Measurements from ENCODE around the gene TEX26. TPM values are rescaled to one million over a fixed set of nuclear protein-coding genes. Genes with fewer than 3 reads are reported as not detected.

Gene TEX26
- polyA plus RNA-seq, 3 donors, result not detected

DNA sequence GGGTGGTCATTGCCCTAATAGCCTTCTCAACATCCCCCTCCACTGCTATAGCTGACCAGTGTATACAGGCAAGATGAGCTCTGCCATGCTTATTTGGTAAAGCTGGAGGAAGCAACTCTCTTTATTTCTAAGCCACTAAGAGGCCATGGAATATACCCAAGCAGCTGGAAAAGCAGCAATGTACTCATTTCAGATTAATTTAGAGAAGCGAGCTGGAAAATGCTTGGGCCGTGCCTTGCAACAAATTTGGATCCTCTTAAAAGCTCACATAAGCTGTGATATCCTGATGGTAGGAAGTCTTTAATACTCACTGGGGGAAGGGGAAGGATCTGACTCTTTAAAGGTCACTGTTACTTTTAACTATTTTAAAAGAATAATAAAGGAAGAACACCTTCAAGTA lies 77.8 kb downstream of the TEX26 start:
- H3K4me1 ChIP-seq (ENCODE audit: control insufficient read depth in 1 of 2, insufficient read depth in 2 of 2, low read length in 2 of 2), result no peaks in the 10 kb centered on the region
- no peak overlapping the region for H3K9ac ChIP-seq (ENCODE audit: insufficient read depth, low read length, poor library complexity, severe bottlenecking)
- 100% methylated on average over 1 of the region's 2 CpGs for WGBS (ENCODE audit: insufficient coverage)
- TF ChIP-seq, protein P1, sequence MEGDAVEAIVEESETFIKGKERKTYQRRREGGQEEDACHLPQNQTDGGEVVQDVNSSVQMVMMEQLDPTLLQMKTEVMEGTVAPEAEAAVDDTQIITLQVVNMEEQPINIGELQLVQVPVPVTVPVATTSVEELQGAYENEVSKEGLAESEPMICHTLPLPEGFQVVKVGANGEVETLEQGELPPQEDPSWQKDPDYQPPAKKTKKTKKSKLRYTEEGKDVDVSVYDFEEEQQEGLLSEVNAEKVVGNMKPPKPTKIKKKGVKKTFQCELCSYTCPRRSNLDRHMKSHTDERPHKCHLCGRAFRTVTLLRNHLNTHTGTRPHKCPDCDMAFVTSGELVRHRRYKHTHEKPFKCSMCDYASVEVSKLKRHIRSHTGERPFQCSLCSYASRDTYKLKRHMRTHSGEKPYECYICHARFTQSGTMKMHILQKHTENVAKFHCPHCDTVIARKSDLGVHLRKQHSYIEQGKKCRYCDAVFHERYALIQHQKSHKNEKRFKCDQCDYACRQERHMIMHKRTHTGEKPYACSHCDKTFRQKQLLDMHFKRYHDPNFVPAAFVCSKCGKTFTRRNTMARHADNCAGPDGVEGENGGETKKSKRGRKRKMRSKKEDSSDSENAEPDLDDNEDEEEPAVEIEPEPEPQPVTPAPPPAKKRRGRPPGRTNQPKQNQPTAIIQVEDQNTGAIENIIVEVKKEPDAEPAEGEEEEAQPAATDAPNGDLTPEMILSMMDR (IDR thresholded peaks at IDR 0.05), result no peak
- H3K9me3 ChIP-seq (replicated peaks in 1 of 2; ENCODE audit: control insufficient read depth in 1 of 2, insufficient read depth in 1 of 2, low read length in 2 of 2), result no peaks in the 10 kb centered on the region
- Mint-ChIP-seq H3K4me1 (peaks cover 14% of the 10 kb centered on the region), H3K9me3 (no peaks in the 10 kb centered on the region), H3K36me3 (no peaks in the 10 kb centered on the region), H3K27ac (no peak overlapping the region), H3K4me3 (no peak overlapping the region), H3K27me3 (ENCODE audit: low read depth in 3 of 3) (peaks cover 12 to 19% (median 19%) of the 10 kb centered on the region in 3 donors)
- no peak for DNase-seq
- no peaks in the 10 kb centered on the region for H4K20me1 ChIP-seq (ENCODE audit: insufficient read depth, low read length)
- no peak overlapping the region for H3K4me2 ChIP-seq (replicated peaks; ENCODE audit: extremely low read depth, low read length, poor library complexity, severe bottlenecking)
- H3K27me3 ChIP-seq (ENCODE audit: control insufficient read depth in 2 of 2, insufficient read depth in 2 of 2, low read length in 2 of 2), result peaks cover 8 to 12% of the 10 kb centered on the region in 2 donors
- no peak overlapping the region for H3K27ac ChIP-seq (ENCODE audit: low read depth in 1 of 2, low read length in 2 of 2)
- H3K79me2 ChIP-seq (ENCODE audit: insufficient read depth, low read length), result no peaks in the 10 kb centered on the region
- intact Hi-C loops (cut with micrococcal nuclease), result no loop called here
- no peaks in the 10 kb centered on the region for H3K36me3 ChIP-seq (replicated peaks in 1 of 2; ENCODE audit: control insufficient read depth in 1 of 2, insufficient read depth in 2 of 2, low read length in 2 of 2)
- no peak overlapping the region for H2AFZ ChIP-seq (ENCODE audit: insufficient read depth, low read depth, low read length, poor library complexity, severe bottlenecking)
- no peak overlapping the region for H3K4me3 ChIP-seq (replicated peaks in 1 of 3; ENCODE audit: low read depth in 2 of 3, low read length in 3 of 3)

DNA sequence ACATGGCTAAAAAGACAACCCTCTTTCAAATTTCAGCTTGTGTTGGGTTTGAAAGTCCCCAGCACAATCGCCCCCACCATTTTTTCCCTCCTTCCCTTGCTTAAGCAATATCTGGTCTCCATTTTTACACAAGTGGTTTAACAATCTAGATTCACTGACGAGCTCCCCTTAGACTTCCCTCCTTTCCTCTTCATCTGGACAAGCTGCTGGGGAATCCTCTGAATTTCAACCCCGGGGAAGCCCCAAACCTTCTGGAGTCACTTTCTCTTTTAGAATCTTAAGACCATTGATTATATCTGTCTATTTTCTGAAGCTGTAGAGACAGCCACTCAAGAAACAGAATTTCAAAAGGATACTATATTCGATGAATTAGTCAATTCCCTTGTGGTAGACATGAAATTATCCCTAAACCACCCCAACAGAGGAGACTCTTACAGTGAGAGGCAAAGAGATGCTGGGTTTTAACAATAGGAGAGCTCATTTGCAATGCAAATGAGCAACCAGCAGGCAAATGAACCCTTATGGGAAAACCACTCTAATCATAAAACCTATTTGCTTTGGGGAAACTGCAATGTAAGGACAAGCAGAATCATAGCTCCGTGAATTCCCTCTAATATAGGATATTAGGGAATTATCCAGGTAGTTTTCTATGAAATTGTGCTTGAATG lies 78.9 kb downstream of the TEX26 start:
- H3K4me2 ChIP-seq (replicated peaks; ENCODE audit: extremely low read depth, low read length, poor library complexity, severe bottlenecking), result no peak overlapping the region
- no peaks in the 10 kb centered on the region for H3K4me1 ChIP-seq (ENCODE audit: control insufficient read depth in 1 of 2, insufficient read depth in 2 of 2, low read length in 2 of 2)
- TF ChIP-seq, protein P1 (IDR thresholded peaks at IDR 0.05), result no peak
- H3K27ac Mint-ChIP-seq, result no peak overlapping the region
- no peaks in the 10 kb centered on the region for H4K20me1 ChIP-seq (ENCODE audit: insufficient read depth, low read length)
- no peaks in the 10 kb centered on the region for H3K36me3 ChIP-seq (replicated peaks in 1 of 2; ENCODE audit: control insufficient read depth in 1 of 2, insufficient read depth in 2 of 2, low read length in 2 of 2)
- H3K36me3 Mint-ChIP-seq, result no peaks in the 10 kb centered on the region
- no peaks in the 10 kb centered on the region for H3K79me2 ChIP-seq (ENCODE audit: insufficient read depth, low read length)
- no peak for DNase-seq
- H3K27ac ChIP-seq (ENCODE audit: low read depth in 1 of 2, low read length in 2 of 2), result no peak overlapping the region
- peaks cover 14% of the 10 kb centered on the region for H3K4me1 Mint-ChIP-seq
- H3K9me3 ChIP-seq (replicated peaks in 1 of 2; ENCODE audit: control insufficient read depth in 1 of 2, insufficient read depth in 1 of 2, low read length in 2 of 2), result no peaks in the 10 kb centered on the region
- H3K4me3 ChIP-seq (replicated peaks in 1 of 3; ENCODE audit: low read depth in 2 of 3, low read length in 3 of 3), result no peak overlapping the region
- 46% methylated on average over 2 of the region's 5 CpGs for WGBS (ENCODE audit: insufficient coverage)
- no peak overlapping the region for H3K9ac ChIP-seq (ENCODE audit: insufficient read depth, low read length, poor library complexity, severe bottlenecking)
- H3K4me3 Mint-ChIP-seq, result peak overlapping the region in 1 of 2 donors; percentile 47
- peaks cover 8 to 22% (median 19%) of the 10 kb centered on the region in 3 donors for H3K27me3 Mint-ChIP-seq (ENCODE audit: low read depth in 3 of 3)
- peaks cover 8 to 12% of the 10 kb centered on the region in 2 donors for H3K27me3 ChIP-seq (ENCODE audit: control insufficient read depth in 2 of 2, insufficient read depth in 2 of 2, low read length in 2 of 2)
- H3K9me3 Mint-ChIP-seq, result no peaks in the 10 kb centered on the region
- no peak overlapping the region for H2AFZ ChIP-seq (ENCODE audit: insufficient read depth, low read depth, low read length, poor library complexity, severe bottlenecking)
- intact Hi-C loops (cut with micrococcal nuclease), result no loop called here

Measured in CD14-positive monocyte (primary cell).